ENCODE data around the gene SPAG16.

The SPAG16 gene

GRCh38 chr2:213247566-213247965, 36.7 kb upstream of the SPAG16 start:
- Histone ChIP-seq H3K27me3 (replicated peaks; ENCODE audit: control insufficient read depth, insufficient read depth, low read length) (no peaks in the 10 kb centered on the region), H3K4me3 (ENCODE audit: low read length) (no peak overlapping the region), H3K4me1 (ENCODE audit: control insufficient read depth, insufficient read depth, low read length) (peaks cover 16% of the 10 kb centered on the region), H3K36me3 (ENCODE audit: control insufficient read depth, insufficient read depth, low read length, severe bottlenecking) (no peaks in the 10 kb centered on the region), H3K9ac (ENCODE audit: low read length) (no peak overlapping the region), H3K9me3 (ENCODE audit: control insufficient read depth, low read length) (no peaks in the 10 kb centered on the region)
- no peak for DNase-seq (ENCODE audit: low read depth)

- no peak overlapping the region for H3K9ac ChIP-seq (ENCODE audit: low read length)
- no peak overlapping the region for H3K4me3 ChIP-seq (ENCODE audit: low read length)
- no peaks in the 10 kb centered on the region for H3K9me3 ChIP-seq (ENCODE audit: control insufficient read depth, low read length)
- no peaks in the 10 kb centered on the region for H3K36me3 ChIP-seq (ENCODE audit: control insufficient read depth, insufficient read depth, low read length, severe bottlenecking)
- DNase-seq (ENCODE audit: low read depth), result no peak
- H3K27me3 ChIP-seq (replicated peaks; ENCODE audit: control insufficient read depth, insufficient read depth, low read length), result no peaks in the 10 kb centered on the region
- H3K4me1 ChIP-seq (ENCODE audit: control insufficient read depth, insufficient read depth, low read length), result peaks cover 16% of the 10 kb centered on the region
Measured at GRCh38 chr2:213248637-213249036, 35.6 kb upstream of the SPAG16 start.

- no peak overlapping the region for H3K4me3 ChIP-seq (ENCODE audit: low read length)
- DNase-seq (ENCODE audit: low read depth), result no peak
- H3K27me3 ChIP-seq (replicated peaks; ENCODE audit: control insufficient read depth, insufficient read depth, low read length), result no peaks in the 10 kb centered on the region
- H3K9ac ChIP-seq (ENCODE audit: low read length), result no peak overlapping the region
- no peaks in the 10 kb centered on the region for H3K36me3 ChIP-seq (ENCODE audit: control insufficient read depth, insufficient read depth, low read length, severe bottlenecking)
- H3K9me3 ChIP-seq (ENCODE audit: control insufficient read depth, low read length), result no peaks in the 10 kb centered on the region
- peaks cover 16% of the 10 kb centered on the region for H3K4me1 ChIP-seq (ENCODE audit: control insufficient read depth, insufficient read depth, low read length)
Measured at GRCh38 chr2:213249502-213249901, 34.8 kb upstream of the SPAG16 start.

- Histone ChIP-seq H3K36me3 (ENCODE audit: control insufficient read depth, insufficient read depth, low read length, severe bottlenecking) (no peaks in the 10 kb centered on the region), H3K4me1 (ENCODE audit: control insufficient read depth, insufficient read depth, low read length) (peaks cover 16% of the 10 kb centered on the region), H3K4me3 (ENCODE audit: low read length) (peak overlapping the region; percentile 55), H3K27me3 (replicated peaks; ENCODE audit: control insufficient read depth, insufficient read depth, low read length) (no peaks in the 10 kb centered on the region), H3K9me3 (ENCODE audit: control insufficient read depth, low read length) (no peaks in the 10 kb centered on the region), H3K9ac (ENCODE audit: low read length) (peak overlapping the region; percentile 56)
- peak; percentile 92 for DNase-seq (ENCODE audit: low read depth)
Measured at GRCh38 chr2:213251618-213252017, 32.6 kb upstream of the SPAG16 start.

GRCh38 chr2:213252206-213252605, 32.1 kb upstream of the SPAG16 start:
- no peak for DNase-seq (ENCODE audit: low read depth)
- peak overlapping the region; percentile 55 for H3K4me3 ChIP-seq (ENCODE audit: low read length)
- H3K36me3 ChIP-seq (ENCODE audit: control insufficient read depth, insufficient read depth, low read length, severe bottlenecking), result no peaks in the 10 kb centered on the region
- no peaks in the 10 kb centered on the region for H3K27me3 ChIP-seq (replicated peaks; ENCODE audit: control insufficient read depth, insufficient read depth, low read length)
- peaks cover 12% of the 10 kb centered on the region for H3K4me1 ChIP-seq (ENCODE audit: control insufficient read depth, insufficient read depth, low read length)
- H3K9me3 ChIP-seq (ENCODE audit: control insufficient read depth, low read length), result no peaks in the 10 kb centered on the region
- H3K9ac ChIP-seq (ENCODE audit: low read length), result no peak overlapping the region

- Histone ChIP-seq H3K4me3 (ENCODE audit: low read length) (no peak overlapping the region), H3K4me1 (ENCODE audit: control insufficient read depth, insufficient read depth, low read length) (peaks cover 6% of the 10 kb centered on the region), H3K36me3 (ENCODE audit: control insufficient read depth, insufficient read depth, low read length, severe bottlenecking) (no peaks in the 10 kb centered on the region), H3K27me3 (replicated peaks; ENCODE audit: control insufficient read depth, insufficient read depth, low read length) (no peaks in the 10 kb centered on the region), H3K9ac (ENCODE audit: low read length) (no peak overlapping the region), H3K9me3 (ENCODE audit: control insufficient read depth, low read length) (no peaks in the 10 kb centered on the region)
- DNase-seq (ENCODE audit: low read depth), result no peak
Measured at GRCh38 chr2:213253162-213253561, 31.1 kb upstream of the SPAG16 start.

GRCh38 chr2:213259266-213259665, 25.0 kb upstream of the SPAG16 start:
- no peak overlapping the region for H3K4me3 ChIP-seq (ENCODE audit: low read length)
- H3K4me1 ChIP-seq (ENCODE audit: control insufficient read depth, insufficient read depth, low read length), result no peaks in the 10 kb centered on the region
- H3K27me3 ChIP-seq (replicated peaks; ENCODE audit: control insufficient read depth, insufficient read depth, low read length), result no peaks in the 10 kb centered on the region
- no peak for DNase-seq (ENCODE audit: low read depth)
- no peaks in the 10 kb centered on the region for H3K36me3 ChIP-seq (ENCODE audit: control insufficient read depth, insufficient read depth, low read length, severe bottlenecking)
- no peak overlapping the region for H3K9ac ChIP-seq (ENCODE audit: low read length)
- H3K9me3 ChIP-seq (ENCODE audit: control insufficient read depth, low read length), result no peaks in the 10 kb centered on the region

GRCh38 chr2:213261237-213261636, 23.0 kb upstream of the SPAG16 start:
- Histone ChIP-seq H3K4me1 (ENCODE audit: control insufficient read depth, insufficient read depth, low read length) (no peaks in the 10 kb centered on the region), H3K27me3 (replicated peaks; ENCODE audit: control insufficient read depth, insufficient read depth, low read length) (no peaks in the 10 kb centered on the region), H3K36me3 (ENCODE audit: control insufficient read depth, insufficient read depth, low read length, severe bottlenecking) (no peaks in the 10 kb centered on the region), H3K9ac (ENCODE audit: low read length) (no peak overlapping the region), H3K4me3 (ENCODE audit: low read length) (no peak overlapping the region), H3K9me3 (ENCODE audit: control insufficient read depth, low read length) (no peaks in the 10 kb centered on the region)
- no peak for DNase-seq (ENCODE audit: low read depth)

GRCh38 chr2:213261715-213262114, 22.5 kb upstream of the SPAG16 start:
- no peak for DNase-seq (ENCODE audit: low read depth)
- no peak overlapping the region for H3K4me3 ChIP-seq (ENCODE audit: low read length)
- no peaks in the 10 kb centered on the region for H3K36me3 ChIP-seq (ENCODE audit: control insufficient read depth, insufficient read depth, low read length, severe bottlenecking)
- H3K4me1 ChIP-seq (ENCODE audit: control insufficient read depth, insufficient read depth, low read length), result no peaks in the 10 kb centered on the region
- H3K9ac ChIP-seq (ENCODE audit: low read length), result no peak overlapping the region
- H3K27me3 ChIP-seq (replicated peaks; ENCODE audit: control insufficient read depth, insufficient read depth, low read length), result no peaks in the 10 kb centered on the region
- no peaks in the 10 kb centered on the region for H3K9me3 ChIP-seq (ENCODE audit: control insufficient read depth, low read length)

- no peaks in the 10 kb centered on the region for H3K4me1 ChIP-seq (ENCODE audit: control insufficient read depth, insufficient read depth, low read length)
- no peaks in the 10 kb centered on the region for H3K36me3 ChIP-seq (ENCODE audit: control insufficient read depth, insufficient read depth, low read length, severe bottlenecking)
Measured at GRCh38 chr2:213265679-213266078, 18.6 kb upstream of the SPAG16 start.

GRCh38 chr2:213266421-213266820, 17.8 kb upstream of the SPAG16 start:
- no peak overlapping the region for H3K9ac ChIP-seq (ENCODE audit: low read length)
- no peak for DNase-seq (ENCODE audit: low read depth)
- no peaks in the 10 kb centered on the region for H3K36me3 ChIP-seq (ENCODE audit: control insufficient read depth, insufficient read depth, low read length, severe bottlenecking)
- H3K4me1 ChIP-seq (ENCODE audit: control insufficient read depth, insufficient read depth, low read length), result no peaks in the 10 kb centered on the region
- no peaks in the 10 kb centered on the region for H3K9me3 ChIP-seq (ENCODE audit: control insufficient read depth, low read length)
- H3K4me3 ChIP-seq (ENCODE audit: low read length), result no peak overlapping the region
- no peaks in the 10 kb centered on the region for H3K27me3 ChIP-seq (replicated peaks; ENCODE audit: control insufficient read depth, insufficient read depth, low read length)

More at GRCh38 chr2:213265679-213266078, 18.6 kb upstream of the SPAG16 start:
- no peaks in the 10 kb centered on the region for H3K9me3 ChIP-seq (ENCODE audit: control insufficient read depth, low read length)
- H3K4me3 ChIP-seq (ENCODE audit: low read length), result no peak overlapping the region
- no peaks in the 10 kb centered on the region for H3K27me3 ChIP-seq (replicated peaks; ENCODE audit: control insufficient read depth, insufficient read depth, low read length)
- no peak for DNase-seq (ENCODE audit: low read depth)
- H3K9ac ChIP-seq (ENCODE audit: low read length), result no peak overlapping the region

- Histone ChIP-seq H3K27me3 (replicated peaks; ENCODE audit: control insufficient read depth, insufficient read depth, low read length) (no peaks in the 10 kb centered on the region), H3K9me3 (ENCODE audit: control insufficient read depth, low read length) (peaks cover 3% of the 10 kb centered on the region), H3K4me3 (ENCODE audit: low read length) (no peak overlapping the region), H3K4me1 (ENCODE audit: control insufficient read depth, insufficient read depth, low read length) (no peaks in the 10 kb centered on the region), H3K9ac (ENCODE audit: low read length) (no peak overlapping the region), H3K36me3 (ENCODE audit: control insufficient read depth, insufficient read depth, low read length, severe bottlenecking) (no peaks in the 10 kb centered on the region)
- DNase-seq (ENCODE audit: low read depth), result no peak
Measured at GRCh38 chr2:213271947-213272346, 12.3 kb upstream of the SPAG16 start.

Measured in adipocyte (in vitro differentiated cells).